H1 (cell line): ENCODE results near the gene GPC6. TPM values are rescaled to one million over a fixed set of nuclear protein-coding genes. Genes with fewer than 3 reads are reported as not detected.

ENCODE experiments used
- CTCF ChIA-PET: fragments of 300-600 bp; sonication (Branson Sonifier 250); formaldehyde crosslinking; loops from one replicate; lab custom pipeline; 2021; ENCODE audit not compliant: partially characterized antibody; lab: Charles Lee
- POLR2A ChIA-PET: fragments of 300-600 bp; sonication (Branson Sonifier 250); formaldehyde crosslinking; loops from one replicate; lab custom pipeline; 2021; ENCODE audit warnings: inconsistent platforms; ENCODE audit not compliant: partially characterized antibody; lab: Charles Lee
- DNase-seq, 2 experiments: peaks; one replicate each; pipeline versions ENCODE4 v3.0.0 to v3.0.0-alpha.2; 2010 to 2022; ENCODE audit warnings: low spot score in 2 of 2, low read depth in 1 of 2, mixed read lengths in 1 of 2
- FAIRE-seq: peaks from 2 replicates; lab custom pipeline; 2011; peaks lifted over from hg19 to GRCh38; lab: Jason Lieb, UNC
- H2AFZ ChIP-seq: 2 replicates; pipeline ENCODE4 v1.8.1; 2012; ENCODE audit warnings: low read length, inconsistent platforms
- H2AK5ac ChIP-seq: 2 replicates; pipeline ENCODE4 v1.6.1; 2013; ENCODE audit warnings: low read depth, low read length
- H2BK120ac ChIP-seq: replicated peaks from 2 replicates; pipeline ENCODE3; 2013; ENCODE audit warnings: low read depth, low read length, inconsistent platforms
- H2BK12ac ChIP-seq: 2 replicates; pipeline ENCODE4 v1.6.1; 2013; ENCODE audit warnings: low read depth, low read length
- H2BK15ac ChIP-seq: 2 replicates; pipeline ENCODE4 v1.6.1; 2013; ENCODE audit warnings: low read length
- H2BK20ac ChIP-seq: 2 replicates; pipeline ENCODE4 v1.6.1; 2013; ENCODE audit warnings: low read length
- H2BK5ac ChIP-seq: 2 replicates; pipeline ENCODE4 v1.6.1; 2013; ENCODE audit warnings: low read depth, low read length
- H3K14ac ChIP-seq: 2 replicates; pipeline ENCODE4 v1.6.1; 2013; ENCODE audit warnings: inconsistent platforms; ENCODE audit not compliant: insufficient read length
- H3K18ac ChIP-seq: 2 replicates; pipeline ENCODE4 v1.6.1; 2013; ENCODE audit warnings: low read length; ENCODE audit errors: extremely low read depth
- H3K23ac ChIP-seq: 2 replicates; pipeline ENCODE4 v1.6.1; 2013; ENCODE audit warnings: inconsistent platforms; ENCODE audit not compliant: insufficient read length
- H3K23me2 ChIP-seq: 2 replicates; pipeline ENCODE4 v1.6.1; 2013; ENCODE audit warnings: low read depth, low read length
- H3K27ac ChIP-seq: 2 replicates; pipeline ENCODE4 v1.6.1; 2011; ENCODE audit warnings: low read depth, low read length, inconsistent platforms
- H3K27me3 ChIP-seq, 4 experiments: replicated peaks in 1 of 4; 1 replicate in 1 of 4; 2 replicates in 3 of 4; pipeline versions ENCODE4 v1.6.1 to v1.8.1; 2011 to 2013; ENCODE audit warnings: low read length in 3 of 4, mild to moderate bottlenecking in 3 of 4, inconsistent platforms in 2 of 4, mixed read lengths in 2 of 4, moderate library complexity in 1 of 4; ENCODE audit not compliant: control insufficient read depth in 3 of 4, insufficient read depth in 3 of 4; ENCODE audit errors: extremely low read depth in 1 of 4
- H3K36me3 ChIP-seq, 4 experiments: 2 replicates each; pipeline versions ENCODE4 v1.6.1 to v1.8.1; 2011 to 2013; ENCODE audit warnings: mild to moderate bottlenecking in 4 of 4, low read length in 3 of 4, moderate library complexity in 2 of 4, control low read depth in 1 of 4, inconsistent platforms in 1 of 4; ENCODE audit not compliant: insufficient read depth in 4 of 4, control insufficient read depth in 2 of 4
- H3K4ac ChIP-seq: replicated peaks from 2 replicates; pipeline ENCODE3; 2013; ENCODE audit warnings: low read length, low read depth, mixed read lengths, inconsistent platforms; ENCODE audit not compliant: insufficient read length
- H3K4me1 ChIP-seq, 4 experiments: replicated peaks in 1 of 4; 1 replicate in 1 of 4; 2 replicates in 3 of 4; pipeline versions ENCODE4 v1.6.1 to v1.8.1; 2011 to 2013; ENCODE audit warnings: low read length in 3 of 4, inconsistent platforms in 2 of 4, mixed read lengths in 1 of 4; ENCODE audit not compliant: insufficient read depth in 4 of 4, control insufficient read depth in 3 of 4
- H3K4me2 ChIP-seq, 2 experiments: 2 replicates each; pipeline versions ENCODE4 v1.6.1 to v1.8.1; 2011 to 2013; ENCODE audit warnings: low read depth in 2 of 2, low read length in 2 of 2, control low read depth in 1 of 2, inconsistent platforms in 1 of 2, mild to moderate bottlenecking in 1 of 2; ENCODE audit not compliant: insufficient read depth in 1 of 2
- H3K4me3 ChIP-seq, 4 experiments: fragments of 200-600, 300-600 bp in 1 of 4; sonication (generic), shearing (Covaris generic), sonication (Bioruptor Twin) in 1 of 4; 2 replicates each; pipeline versions ENCODE4 v1.5.1 to v1.8.1; 2011 to 2016; ENCODE audit warnings: low read length in 4 of 4, low read depth in 3 of 4, control low read depth in 2 of 4, inconsistent platforms in 2 of 4, mild to moderate bottlenecking in 2 of 4, mixed read lengths in 1 of 4, moderate library complexity in 1 of 4; ENCODE audit not compliant: insufficient read depth in 2 of 4; ENCODE audit errors: extremely low read depth in 1 of 4
- H3K56ac ChIP-seq: replicated peaks from 2 replicates; pipeline ENCODE3; 2013; ENCODE audit warnings: low read depth, mild to moderate bottlenecking, mixed read lengths, low read length, inconsistent platforms; ENCODE audit not compliant: insufficient read length
- H3K79me1 ChIP-seq: 2 replicates; pipeline ENCODE4 v1.6.1; 2013; ENCODE audit warnings: low read depth, low read length, control low read depth
- H3K79me2 ChIP-seq, 2 experiments: 2 replicates each; pipeline versions ENCODE4 v1.6.1 to v1.8.1; 2012 to 2013; ENCODE audit warnings: low read length in 2 of 2, mild to moderate bottlenecking in 2 of 2, inconsistent platforms in 1 of 2; ENCODE audit not compliant: insufficient read depth in 2 of 2, control insufficient read depth in 1 of 2
- H3K9ac ChIP-seq, 4 experiments: replicated peaks in 1 of 4; 1 replicate in 1 of 4; 2 replicates in 3 of 4; pipeline versions ENCODE4 v1.6.1 to v1.8.1; 2011 to 2013; ENCODE audit warnings: low read depth in 3 of 4, low read length in 3 of 4, control low read depth in 2 of 4, mild to moderate bottlenecking in 2 of 4, moderate library complexity in 2 of 4, inconsistent platforms in 1 of 4; ENCODE audit errors: extremely low read depth in 1 of 4
- H3K9me3 ChIP-seq, 2 experiments: 2 replicates each; pipeline versions ENCODE4 v1.6.1 to v1.8.1; 2012 to 2013; ENCODE audit warnings: mild to moderate bottlenecking in 2 of 2, moderate library complexity in 2 of 2, control low read depth in 1 of 2, inconsistent platforms in 1 of 2, low read depth in 1 of 2, low read length in 1 of 2, mixed read lengths in 1 of 2; ENCODE audit not compliant: insufficient read depth in 2 of 2
- H4K20me1 ChIP-seq, 2 experiments: replicated peaks in 1 of 2; 2 replicates each; pipeline versions ENCODE3 to v1.8.1; 2011 to 2013; ENCODE audit warnings: inconsistent platforms in 2 of 2, low read length in 2 of 2, mild to moderate bottlenecking in 1 of 2; ENCODE audit not compliant: insufficient read depth in 2 of 2, control insufficient read depth in 1 of 2
- H4K5ac ChIP-seq: 2 replicates; pipeline ENCODE4 v1.6.1; 2013; ENCODE audit warnings: low read length, low read depth, mixed read lengths, inconsistent platforms; ENCODE audit not compliant: insufficient read length
- H4K8ac ChIP-seq: 2 replicates; pipeline ENCODE4 v1.8.0; 2013; ENCODE audit warnings: mild to moderate bottlenecking, moderate library complexity, low read length, inconsistent platforms; ENCODE audit not compliant: insufficient read depth; ENCODE audit errors: extremely low read depth
- H4K91ac ChIP-seq: replicated peaks from 2 replicates; pipeline ENCODE3; 2013; ENCODE audit warnings: low read length, mixed read lengths, inconsistent platforms; ENCODE audit not compliant: insufficient read length
- ASH2L ChIP-seq: fragments of 200-600, 300-600 bp; sonication (generic); IDR thresholded peaks from one replicate; pipeline ENCODE4 v1.7.1; 2017; ENCODE audit warnings: low read length
- BCL11A ChIP-seq, 2 experiments: IDR thresholded peaks; one replicate each; pipeline ENCODE4 v1.6.1; 2011; ENCODE audit warnings: low read depth in 2 of 2, low read length in 2 of 2, mild to moderate bottlenecking in 2 of 2
- CBX8 ChIP-seq: fragments of 300-800, 300-1000 bp; sonication (generic); IDR thresholded peaks from 2 replicates; pipeline ENCODE4 v1.7.1; 2016; ENCODE audit warnings: low read depth, low read length, borderline replicate concordance
- CHD1 ChIP-seq: IDR thresholded peaks from 2 replicates; pipeline ENCODE4 v1.6.1; 2012; ENCODE audit warnings: low read depth, low read length, improper control_type of control experiment
- EGR1 ChIP-seq: IDR thresholded peaks from 2 replicates; pipeline ENCODE4 v1.6.1; 2011; ENCODE audit warnings: low read depth, low read length, borderline replicate concordance
- KDM5A ChIP-seq: fragments of 200-600 bp; IDR thresholded peaks from 2 replicates; pipeline ENCODE4 v1.7.1; 2012; ENCODE audit warnings: mild to moderate bottlenecking, low read length, inconsistent platforms, mixed read lengths
- RAD21 ChIP-seq, 2 experiments: IDR thresholded peaks in 1 of 2; conservative IDR thresholded peaks in 1 of 2; 2 replicates each; pipeline ENCODE4 v1.6.1; 2011; ENCODE audit warnings: low read depth in 2 of 2, low read length in 2 of 2, improper control_type of control experiment in 1 of 2, inconsistent platforms in 1 of 2, mild to moderate bottlenecking in 1 of 2, moderate library complexity in 1 of 2
- RBBP5 ChIP-seq: IDR thresholded peaks from 2 replicates; pipeline ENCODE4 v1.7.1; 2012; ENCODE audit warnings: low read depth, mild to moderate bottlenecking, inconsistent platforms, low read length, moderate library complexity, borderline replicate concordance
- RFX5 ChIP-seq: IDR thresholded peaks from 2 replicates; pipeline ENCODE4 v1.6.1; 2011; ENCODE audit warnings: low read depth, low read length, improper control_type of control experiment, borderline replicate concordance
- SIN3A ChIP-seq, 2 experiments: IDR thresholded peaks in 1 of 2; conservative IDR thresholded peaks in 1 of 2; 2 replicates each; pipeline ENCODE4 v1.6.1; 2011 to 2012; ENCODE audit warnings: low read length in 2 of 2, improper control_type of control experiment in 1 of 2, low read depth in 1 of 2, mild to moderate bottlenecking in 1 of 2
- SP1 ChIP-seq: IDR thresholded peaks from 2 replicates; pipeline ENCODE4 v1.6.1; 2011; ENCODE audit warnings: low read depth, low read length
- SP4 ChIP-seq: IDR thresholded peaks from 2 replicates; pipeline ENCODE4 v1.6.1; 2012; ENCODE audit warnings: low read length, inconsistent platforms
- TBP ChIP-seq: IDR thresholded peaks from 2 replicates; pipeline ENCODE4 v1.6.1; 2011; ENCODE audit warnings: low read depth, low read length, improper control_type of control experiment
- USF2 ChIP-seq: IDR thresholded peaks from 2 replicates; pipeline ENCODE4 v1.6.1; 2011; ENCODE audit warnings: low read length, improper control_type of control experiment
- WGBS, 2 experiments: shearing (Covaris generic) in 1 of 2; methylation state at CpG; one replicate each; pipeline versions ENCODE4 v1.1.6 to v1.1.7; 2013 to 2015; ENCODE audit warnings: low lambda C conversion rate in 2 of 2, mixed read lengths in 2 of 2, inconsistent platforms in 1 of 2, low coverage in 1 of 2, missing lambda C conversion rate in 1 of 2; ENCODE audit not compliant: insufficient replicate concordance in 2 of 2, insufficient coverage in 1 of 2, insufficient read length in 1 of 2; ENCODE audit errors: extremely low coverage in 1 of 2, missing lambda C conversion rate in 1 of 2; 5-methylcytosine and 5-hydroxymethylcytosine counted together
- polyA plus RNA-seq, 7 experiments: library from polyadenylated mRNA; depleted of rRNA in 3 of 7; stranded (reverse) in 5 of 7; unstranded in 2 of 7; fragments of >200 nt in 5 of 7; fragments of 200-250 nt in 2 of 7; gene quantifications; 1 replicate in 5 of 7; 2 replicates in 1 of 7; 4 replicates in 1 of 7; pipeline versions ENCODE4 v1.2.1 to v1.2.3, GENCODE V29; 2011 to 2013; ENCODE audit warnings: missing spikeins in 2 of 7, mixed read lengths in 2 of 7
- total RNA-seq: library from RNA; stranded (reverse); fragmentation: NEBNext Ultra II Directional; extraction: Animal tissue kit (Norgen Biotek cat#: 25700); gene quantifications from 2 replicates; pipeline ENCODE4 v1.2.1, GENCODE V29; 2021

GPC6 gene
- total and polyA plus RNA-seq, 2 of the 8 experiments (the other 6 are each of a cell fraction or from before 2014, with no cell fraction given) = 5.4 to 12.0 TPM

GRCh38 chr13:93788456-93788855 is 561.8 kb downstream of the GPC6 start:
- CTCF ChIA-PET = no interaction called here
- Histone ChIP-seq H3K23ac (no peak overlapping the region), H3K4me2 (no peak overlapping the region), H4K20me1 (no peaks in the 10 kb centered on the region), H2BK5ac (no peak overlapping the region), H3K9ac (no peak overlapping the region), H4K5ac (no peak overlapping the region), H4K91ac (no peak overlapping the region), H2BK120ac (no peak overlapping the region), H3K79me2 (no peaks in the 10 kb centered on the region), H3K4me3 (no peak overlapping the region), H3K23me2 (no peaks in the 10 kb centered on the region; the same call in 1 of the 2 replicates), H2BK20ac (no peak overlapping the region), H3K56ac (no peak overlapping the region), H3K18ac (no peak overlapping the region), H2BK15ac (no peak overlapping the region), H3K27ac (no peak overlapping the region), H2AFZ (no peak overlapping the region), H4K8ac (no peak overlapping the region), H3K4ac (no peak overlapping the region), H3K79me1 (no peaks in the 10 kb centered on the region), H2AK5ac (no peak overlapping the region), H3K4me1 (no peaks in the 10 kb centered on the region), H3K36me3 (no peaks in the 10 kb centered on the region), H3K27me3 (no peaks in the 10 kb centered on the region), H3K9me3 (no peaks in the 10 kb centered on the region), H2BK12ac (no peak overlapping the region), H3K14ac (no peak overlapping the region)
- 88% methylated on average over 2 of the region's 2 CpGs; no CpG with 5 or more reads in 1 of the 2 experiments for WGBS, 2 experiments
- DNase-seq = no peak
- POLR2A ChIA-PET = no interaction called here
- no peak for FAIRE-seq
- TF ChIP-seq USF2 = no peak
- no peak for TF ChIP-seq RBBP5
- no peak for TF ChIP-seq SIN3A (conservative IDR thresholded peaks at IDR 0.05 in 1 of 2, IDR thresholded peaks at IDR 0.05 in 1 of 2; ENCODE audit: low read depth in 1 of 2, low read length in 2 of 2)
- no peak for TF ChIP-seq TBP
- no peak for TF ChIP-seq BCL11A (IDR thresholded peaks at IDR 0.05; ENCODE audit: low read depth in 2 of 2, low read length in 2 of 2)
- TF ChIP-seq RFX5 = no peak
- TF ChIP-seq KDM5A = no peak
- TF ChIP-seq SP4 = no peak
- no peak for TF ChIP-seq EGR1
- no peak for TF ChIP-seq CHD1
- no peak for TF ChIP-seq SP1
- TF ChIP-seq ASH2L = no peak
- no peak for TF ChIP-seq CBX8
- TF ChIP-seq RAD21 (IDR thresholded peaks at IDR 0.05 in 1 of 2, conservative IDR thresholded peaks at IDR 0.05 in 1 of 2; ENCODE audit: low read depth in 2 of 2, low read length in 2 of 2) = no peak
